Measurements from ENCODE around the gene EPB41.

EPB41 gene

DNA sequence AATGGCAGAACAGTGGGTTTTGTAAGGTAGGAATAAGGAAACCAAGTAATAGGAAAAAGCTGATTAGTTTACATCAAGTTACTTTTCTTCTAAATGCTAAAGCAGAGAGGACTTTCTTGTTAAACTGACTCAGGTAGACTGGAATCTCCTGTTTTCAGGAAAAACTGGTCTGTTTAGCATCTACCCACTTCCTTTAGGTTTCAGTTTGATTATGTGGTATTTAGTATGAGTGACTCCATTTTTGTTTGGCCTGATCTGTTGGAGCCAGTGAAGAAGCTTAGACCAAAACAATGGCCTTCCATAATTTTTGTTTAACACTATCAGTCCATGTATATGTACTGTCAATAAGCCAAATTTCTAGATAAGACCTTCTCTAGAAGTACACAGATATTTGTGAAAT lies 88.4 kb downstream of the EPB41 start:
- POLR2A ChIA-PET: no interaction called here
- CTCF ChIA-PET: no interaction called here
- no peak for DNase-seq (ENCODE audit: extremely low spot score)
- TF ChIP-seq BHLHE40 (IDR thresholded peaks at IDR 0.05; ENCODE audit: borderline replicate concordance) (no peak), ZNF384 (IDR thresholded peaks at IDR 0.05) (no peak), CTBP1 (IDR thresholded peaks at IDR 0.05; ENCODE audit: borderline replicate concordance) (no peak), SUZ12 (IDR thresholded peaks at IDR 0.05) (no peak), TARDBP (IDR thresholded peaks at IDR 0.05) (no peak), L3MBTL2 (conservative IDR thresholded peaks at IDR 0.05) (no peak), FOXA1 (IDR thresholded peaks at IDR 0.05) (no peak), ELF4 (IDR thresholded peaks at IDR 0.05) (no peak), FOXM1 (IDR thresholded peaks at IDR 0.05; ENCODE audit: borderline replicate concordance) (no peak), SP1 (IDR thresholded peaks at IDR 0.05) (no peak), ARNT (IDR thresholded peaks at IDR 0.05) (no peak), HDGF (IDR thresholded peaks at IDR 0.05; ENCODE audit: borderline replicate concordance) (no peak), NFRKB (IDR thresholded peaks at IDR 0.05) (no peak), LEF1 (IDR thresholded peaks at IDR 0.05; ENCODE audit: borderline replicate concordance) (no peak), FOXK2 (IDR thresholded peaks at IDR 0.05) (no peak)
- TF ChIP-seq, protein P1, sequence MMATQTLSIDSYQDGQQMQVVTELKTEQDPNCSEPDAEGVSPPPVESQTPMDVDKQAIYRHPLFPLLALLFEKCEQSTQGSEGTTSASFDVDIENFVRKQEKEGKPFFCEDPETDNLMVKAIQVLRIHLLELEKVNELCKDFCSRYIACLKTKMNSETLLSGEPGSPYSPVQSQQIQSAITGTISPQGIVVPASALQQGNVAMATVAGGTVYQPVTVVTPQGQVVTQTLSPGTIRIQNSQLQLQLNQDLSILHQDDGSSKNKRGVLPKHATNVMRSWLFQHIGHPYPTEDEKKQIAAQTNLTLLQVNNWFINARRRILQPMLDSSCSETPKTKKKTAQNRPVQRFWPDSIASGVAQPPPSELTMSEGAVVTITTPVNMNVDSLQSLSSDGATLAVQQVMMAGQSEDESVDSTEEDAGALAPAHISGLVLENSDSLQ (IDR thresholded peaks at IDR 0.05): no peak

DNA sequence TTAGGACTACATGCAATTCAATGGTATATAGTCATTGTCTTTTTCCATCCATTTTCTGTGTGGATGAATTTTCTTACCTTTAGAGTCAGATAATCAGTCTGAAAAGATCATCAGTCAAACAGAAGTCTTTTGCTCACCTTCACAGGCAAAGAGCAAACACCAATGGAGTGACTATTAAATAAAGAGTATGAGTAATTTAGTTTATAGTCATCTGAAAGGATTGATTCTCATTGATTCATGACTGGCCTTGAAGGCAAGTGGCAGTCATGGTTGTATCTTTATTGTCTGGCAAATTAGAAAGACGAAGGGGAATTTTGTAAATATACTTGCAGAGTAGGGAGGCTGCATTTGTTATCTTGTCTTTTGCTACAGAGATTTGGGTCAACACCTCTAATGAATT lies 89.9 kb downstream of the EPB41 start:
- ChIA-PET POLR2A (no interaction called here), CTCF (no interaction called here)
- no peak for DNase-seq (ENCODE audit: extremely low spot score)
- TF ChIP-seq SUZ12 (IDR thresholded peaks at IDR 0.05): no peak
- TF ChIP-seq BHLHE40 (IDR thresholded peaks at IDR 0.05; ENCODE audit: borderline replicate concordance): no peak
- no peak for TF ChIP-seq FOXK2 (IDR thresholded peaks at IDR 0.05)
- no peak for TF ChIP-seq ARNT (IDR thresholded peaks at IDR 0.05)
- no peak for TF ChIP-seq LEF1 (IDR thresholded peaks at IDR 0.05; ENCODE audit: borderline replicate concordance)
- TF ChIP-seq ZNF384 (IDR thresholded peaks at IDR 0.05): no peak
- no peak for TF ChIP-seq NFRKB (IDR thresholded peaks at IDR 0.05)
- TF ChIP-seq HDGF (IDR thresholded peaks at IDR 0.05; ENCODE audit: borderline replicate concordance): no peak
- no peak for TF ChIP-seq FOXA1 (IDR thresholded peaks at IDR 0.05)
- no peak for TF ChIP-seq SP1 (IDR thresholded peaks at IDR 0.05)
- no peak for TF ChIP-seq TARDBP (IDR thresholded peaks at IDR 0.05)
- TF ChIP-seq L3MBTL2 (conservative IDR thresholded peaks at IDR 0.05): no peak
- no peak for TF ChIP-seq ELF4 (IDR thresholded peaks at IDR 0.05)
- TF ChIP-seq CTBP1 (IDR thresholded peaks at IDR 0.05; ENCODE audit: borderline replicate concordance): no peak
- TF ChIP-seq FOXM1 (IDR thresholded peaks at IDR 0.05; ENCODE audit: borderline replicate concordance): no peak
- TF ChIP-seq, protein P1 (IDR thresholded peaks at IDR 0.05): no peak

DNA sequence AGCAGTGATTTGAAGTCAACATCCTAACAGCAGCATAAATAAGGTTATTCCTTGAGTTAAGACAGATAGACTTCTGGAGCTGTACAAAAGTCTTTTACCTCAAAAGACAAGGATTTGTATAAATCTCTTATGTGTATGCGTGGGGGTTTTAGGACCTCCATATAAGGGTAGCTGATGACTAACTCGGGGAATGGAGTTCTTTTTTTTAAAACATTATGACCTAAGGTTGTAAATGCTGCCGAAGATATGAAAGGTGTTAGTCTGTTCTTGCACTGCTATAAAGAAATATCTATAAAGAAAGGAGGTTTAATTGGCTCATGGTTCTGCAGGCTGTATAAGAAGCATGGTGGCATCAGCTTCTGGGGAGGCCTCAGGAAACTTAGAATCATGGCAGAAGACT lies 90.4 kb downstream of the EPB41 start:
- DNase-seq (ENCODE audit: extremely low spot score): no peak
- CTCF ChIA-PET: no interaction called here
- no peak for TF ChIP-seq L3MBTL2 (conservative IDR thresholded peaks at IDR 0.05)
- TF ChIP-seq, protein P1 (IDR thresholded peaks at IDR 0.05): no peak
- TF ChIP-seq FOXM1 (IDR thresholded peaks at IDR 0.05; ENCODE audit: borderline replicate concordance): no peak
- no peak for TF ChIP-seq HDGF (IDR thresholded peaks at IDR 0.05; ENCODE audit: borderline replicate concordance)
- no peak for TF ChIP-seq FOXK2 (IDR thresholded peaks at IDR 0.05)
- no peak for TF ChIP-seq FOXA1 (IDR thresholded peaks at IDR 0.05)
- no peak for TF ChIP-seq TARDBP (IDR thresholded peaks at IDR 0.05)
- TF ChIP-seq ZNF384 (IDR thresholded peaks at IDR 0.05): no peak
- no peak for TF ChIP-seq CTBP1 (IDR thresholded peaks at IDR 0.05; ENCODE audit: borderline replicate concordance)
- TF ChIP-seq SP1 (IDR thresholded peaks at IDR 0.05): no peak
- no peak for TF ChIP-seq SUZ12 (IDR thresholded peaks at IDR 0.05)
- no peak for TF ChIP-seq ARNT (IDR thresholded peaks at IDR 0.05)
- POLR2A ChIA-PET: no interaction called here

DNA sequence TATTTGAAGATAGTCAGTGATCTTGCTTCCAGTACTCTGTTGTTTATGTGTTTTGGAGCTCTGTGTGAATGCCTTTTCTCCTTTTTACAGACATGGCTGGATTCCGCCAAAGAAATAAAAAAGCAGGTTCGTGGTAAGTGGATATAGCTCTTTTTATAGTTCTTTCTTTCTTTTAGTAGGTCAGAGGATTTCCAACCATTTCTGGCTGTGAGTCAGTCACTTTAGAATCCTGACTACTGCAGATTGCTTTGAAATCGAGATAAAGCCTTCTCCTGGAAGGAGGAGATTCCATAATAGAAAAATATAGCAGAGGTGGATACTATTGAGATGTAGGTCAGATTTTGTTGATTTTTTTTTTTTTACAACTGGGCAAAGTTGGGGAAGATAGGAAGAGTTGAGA lies 97.4 kb downstream of the EPB41 start:
- POLR2A ChIA-PET: interaction anchor here (1.0 kb wide), 1 partner anchor 98 kb away, joined by 3 read pairs; the partner anchor contains the start of gene EPB41
- TF ChIP-seq BHLHE40 (IDR thresholded peaks at IDR 0.05; ENCODE audit: borderline replicate concordance): no peak
- TF ChIP-seq TARDBP (IDR thresholded peaks at IDR 0.05): no peak
- no peak for TF ChIP-seq CTBP1 (IDR thresholded peaks at IDR 0.05; ENCODE audit: borderline replicate concordance)
- TF ChIP-seq, protein P1 (IDR thresholded peaks at IDR 0.05): no peak
- TF ChIP-seq FOXK2 (IDR thresholded peaks at IDR 0.05): no peak
- no peak for TF ChIP-seq LEF1 (IDR thresholded peaks at IDR 0.05; ENCODE audit: borderline replicate concordance)
- no peak for TF ChIP-seq FOXA1 (IDR thresholded peaks at IDR 0.05)
- TF ChIP-seq ZNF384 (IDR thresholded peaks at IDR 0.05): no peak
- TF ChIP-seq NFRKB (IDR thresholded peaks at IDR 0.05): no peak
- no peak for TF ChIP-seq ELF4 (IDR thresholded peaks at IDR 0.05)
- TF ChIP-seq SUZ12 (IDR thresholded peaks at IDR 0.05): no peak
- CTCF ChIA-PET: interaction anchor here (0.6 to 0.7 kb wide), 3 partner anchors 12 to 276 kb away, joined by 3 to 5 read pairs (median 4); no protein-coding TSS in a partner anchor

DNA sequence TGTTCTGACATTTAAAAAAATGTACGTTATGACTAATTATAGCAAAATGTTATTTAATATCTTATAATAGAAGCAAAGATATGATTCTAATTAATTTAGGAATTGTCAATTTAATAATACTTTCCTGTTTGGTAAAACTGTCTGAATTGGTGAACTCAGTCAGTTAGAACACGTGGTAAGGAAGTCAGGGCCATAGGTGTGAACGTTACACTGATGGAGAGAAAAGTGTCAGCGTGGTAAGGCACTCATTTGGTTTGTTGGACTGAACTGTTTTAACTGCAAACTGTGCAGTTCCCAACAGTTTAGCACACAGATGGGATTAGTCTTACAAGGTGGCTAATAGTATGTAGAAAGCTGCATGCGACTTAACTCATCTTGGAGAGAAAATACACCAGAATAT lies 102.9 kb downstream of the EPB41 start:
- ChIA-PET POLR2A (no interaction called here), CTCF (no interaction called here)
- TF ChIP-seq BHLHE40 (IDR thresholded peaks at IDR 0.05; ENCODE audit: borderline replicate concordance): no peak
- no peak for TF ChIP-seq LEF1 (IDR thresholded peaks at IDR 0.05; ENCODE audit: borderline replicate concordance)
- TF ChIP-seq ELF4 (IDR thresholded peaks at IDR 0.05): no peak
- TF ChIP-seq TARDBP (IDR thresholded peaks at IDR 0.05): no peak
- TF ChIP-seq HDGF (IDR thresholded peaks at IDR 0.05; ENCODE audit: borderline replicate concordance): no peak
- no peak for TF ChIP-seq FOXK2 (IDR thresholded peaks at IDR 0.05)
- no peak for TF ChIP-seq ARNT (IDR thresholded peaks at IDR 0.05)
- TF ChIP-seq CTBP1 (IDR thresholded peaks at IDR 0.05; ENCODE audit: borderline replicate concordance): no peak
- TF ChIP-seq FOXA1 (IDR thresholded peaks at IDR 0.05): no peak
- TF ChIP-seq SP1 (IDR thresholded peaks at IDR 0.05): no peak
- no peak for TF ChIP-seq SUZ12 (IDR thresholded peaks at IDR 0.05)
- TF ChIP-seq, protein P1 (IDR thresholded peaks at IDR 0.05): no peak
- TF ChIP-seq NFRKB (IDR thresholded peaks at IDR 0.05): no peak
- TF ChIP-seq FOXM1 (IDR thresholded peaks at IDR 0.05; ENCODE audit: borderline replicate concordance): no peak
- no peak for TF ChIP-seq ZNF384 (IDR thresholded peaks at IDR 0.05)
- TF ChIP-seq L3MBTL2 (conservative IDR thresholded peaks at IDR 0.05): no peak
- no peak for DNase-seq (ENCODE audit: extremely low spot score)

More for the DNA sequence above, 97.4 kb downstream of the EPB41 start:
- no peak for DNase-seq (ENCODE audit: extremely low spot score)
